ENCODE measurements around the gene MXRA7. TPM values are rescaled to one million over a fixed set of nuclear protein-coding genes. Genes with fewer than 3 reads are reported as not detected.

The MXRA7 gene
- total RNA-seq, 1 donor from 2014 or later, result 105 TPM

- ATAC-seq (no peak), DNase-seq (no peak)
- no peak for TF ChIP-seq CTCF (IDR thresholded peaks at IDR 0.05)
- Histone ChIP-seq H3K9me3 (no peaks in the 10 kb centered on the region), H3K27me3 (ENCODE audit: low read depth) (no peaks in the 10 kb centered on the region), H3K27ac (peak overlapping the region; percentile 76), H3K36me3 (no peaks in the 10 kb centered on the region), H3K4me1 (peaks cover 68% of the 10 kb centered on the region), H3K4me3 (no peak overlapping the region)
- intact Hi-C loops (cut with DNase I), result no loop called here
These were observed 12.9 kb downstream of the MXRA7 start for GRCh38 chr17:76697702-76698465.

GRCh38 chr17:76696763-76697701 lies 13.7 kb downstream of the MXRA7 start:
- Histone ChIP-seq H3K36me3 (no peaks in the 10 kb centered on the region), H3K9me3 (no peaks in the 10 kb centered on the region), H3K4me1 (peaks cover 68% of the 10 kb centered on the region), H3K4me3 (no peak overlapping the region), H3K27me3 (ENCODE audit: low read depth) (no peaks in the 10 kb centered on the region), H3K27ac (peak overlapping the region; percentile 76)
- no peak for TF ChIP-seq CTCF (IDR thresholded peaks at IDR 0.05)
- DNase-seq (no peak), ATAC-seq (peak in 1 of 2 donors; percentile 27)
- intact Hi-C loops (cut with DNase I), result no loop called here

- Histone ChIP-seq H3K27me3 (ENCODE audit: low read depth) (no peaks in the 10 kb centered on the region), H3K4me1 (peaks cover 53% of the 10 kb centered on the region), H3K9me3 (no peaks in the 10 kb centered on the region), H3K4me3 (no peak overlapping the region), H3K27ac (peak overlapping the region; percentile 18), H3K36me3 (no peaks in the 10 kb centered on the region)
- TF ChIP-seq CTCF (IDR thresholded peaks at IDR 0.05), result no peak
- intact Hi-C loops (cut with DNase I), result no loop called here
- no peak for DNase-seq
- ATAC-seq, result no peak
These were observed 15.5 kb downstream of the MXRA7 start for GRCh38 chr17:76695059-76695831.

- peaks cover 48% of the 10 kb centered on the region for H3K4me1 ChIP-seq
- H3K27me3 ChIP-seq (ENCODE audit: low read depth), result no peaks in the 10 kb centered on the region
- no peak for ATAC-seq
- no peak for TF ChIP-seq CTCF (IDR thresholded peaks at IDR 0.05)
- H3K27ac ChIP-seq, result no peak overlapping the region
- no peak for DNase-seq
- no peaks in the 10 kb centered on the region for H3K36me3 ChIP-seq
- intact Hi-C loops (cut with DNase I), result no loop called here
- no peaks in the 10 kb centered on the region for H3K9me3 ChIP-seq
- no peak overlapping the region for H3K4me3 ChIP-seq
These were observed 19.2 kb downstream of the MXRA7 start for GRCh38 chr17:76691379-76692191.

Measured in lower lobe of right lung (tissue), 2 donors.